SK-N-SH (cell line): ENCODE results near the gene MCTP1.

ENCODE experiments used
- CHD2 ChIP-seq: fragments of 150-350 bp; IDR thresholded peaks from 2 replicates; pipeline ENCODE4 v1.6.1; 2018; ENCODE audit warnings: low read length; ENCODE audit not compliant: partially characterized antibody
- RAD21 ChIP-seq: IDR thresholded peaks from 2 replicates; pipeline ENCODE4 v1.6.1; 2012; ENCODE audit warnings: mild to moderate bottlenecking, low read length
- YY1 ChIP-seq: IDR thresholded peaks from 2 replicates; pipeline ENCODE4 v1.4.0; 2012; ENCODE audit warnings: low read depth, mild to moderate bottlenecking
- TF ChIP-seq, protein P1 (sequence below): fragments of 200-600 bp; sonication (generic); IDR thresholded peaks from 2 replicates; pipeline ENCODE4 v1.6.1; 2017; ENCODE audit warnings: antibody characterized with exemption, mild to moderate bottlenecking, moderate library complexity

DNA sequence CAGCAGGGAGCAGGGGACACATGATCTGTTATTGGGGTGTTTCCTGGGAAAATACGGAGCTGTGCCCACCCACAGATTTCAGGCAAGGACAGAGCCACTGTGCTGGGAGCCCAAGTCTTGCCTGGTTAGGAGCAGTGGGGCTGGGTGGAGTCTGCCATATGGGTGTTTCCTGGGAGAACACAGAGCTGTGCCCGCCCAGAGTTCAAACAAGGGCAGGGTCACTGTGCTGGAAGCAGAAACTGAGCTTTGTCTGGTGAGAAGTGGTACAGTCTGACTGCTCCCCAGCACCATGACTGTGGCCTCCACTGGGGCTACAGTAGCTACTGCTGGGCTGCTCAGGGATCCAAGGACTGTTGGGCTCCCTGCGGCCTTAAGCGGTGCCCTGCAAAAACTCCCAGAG is 135.5 kb downstream of the MCTP1 start:
- TF ChIP-seq, protein P1, sequence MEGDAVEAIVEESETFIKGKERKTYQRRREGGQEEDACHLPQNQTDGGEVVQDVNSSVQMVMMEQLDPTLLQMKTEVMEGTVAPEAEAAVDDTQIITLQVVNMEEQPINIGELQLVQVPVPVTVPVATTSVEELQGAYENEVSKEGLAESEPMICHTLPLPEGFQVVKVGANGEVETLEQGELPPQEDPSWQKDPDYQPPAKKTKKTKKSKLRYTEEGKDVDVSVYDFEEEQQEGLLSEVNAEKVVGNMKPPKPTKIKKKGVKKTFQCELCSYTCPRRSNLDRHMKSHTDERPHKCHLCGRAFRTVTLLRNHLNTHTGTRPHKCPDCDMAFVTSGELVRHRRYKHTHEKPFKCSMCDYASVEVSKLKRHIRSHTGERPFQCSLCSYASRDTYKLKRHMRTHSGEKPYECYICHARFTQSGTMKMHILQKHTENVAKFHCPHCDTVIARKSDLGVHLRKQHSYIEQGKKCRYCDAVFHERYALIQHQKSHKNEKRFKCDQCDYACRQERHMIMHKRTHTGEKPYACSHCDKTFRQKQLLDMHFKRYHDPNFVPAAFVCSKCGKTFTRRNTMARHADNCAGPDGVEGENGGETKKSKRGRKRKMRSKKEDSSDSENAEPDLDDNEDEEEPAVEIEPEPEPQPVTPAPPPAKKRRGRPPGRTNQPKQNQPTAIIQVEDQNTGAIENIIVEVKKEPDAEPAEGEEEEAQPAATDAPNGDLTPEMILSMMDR: no peak
- no peak for TF ChIP-seq CHD2
- no peak for TF ChIP-seq RAD21
- TF ChIP-seq YY1: no peak
